ENCODE measurements around the gene SUPT20H. TPM values are rescaled to one million over a fixed set of nuclear protein-coding genes. Genes with fewer than 3 reads are reported as not detected.

The SUPT20H gene
- total RNA-seq, 4 donors from 2014 or later = 24.7 to 50.9 (median 40.6) TPM

DNA sequence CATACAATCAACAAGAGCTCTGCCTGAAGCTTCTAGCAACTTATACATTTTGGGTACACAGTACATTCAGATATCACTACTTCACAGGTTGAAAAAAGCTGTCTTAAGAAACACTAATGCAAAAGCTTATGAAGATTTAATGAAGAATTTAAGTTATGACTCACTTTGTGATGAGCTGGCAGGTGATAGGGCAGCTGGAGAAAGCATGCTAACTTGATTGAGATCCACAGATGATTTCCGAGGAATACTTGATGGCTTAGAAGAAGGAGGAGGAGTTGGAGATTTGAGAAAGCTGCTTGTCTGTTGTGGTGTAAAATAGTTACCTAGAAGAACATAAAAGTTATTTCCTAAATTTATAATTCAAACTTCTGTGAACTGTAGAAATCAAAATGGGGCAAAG is 35.6 kb downstream of the SUPT20H start:
- H3K27me3 ChIP-seq = no peaks in the 10 kb centered on the region
- DNase-seq (ENCODE audit: low spot score in 2 of 2) = no peak
- H3K4me1 ChIP-seq = no peaks in the 10 kb centered on the region
- TF ChIP-seq, protein P1, sequence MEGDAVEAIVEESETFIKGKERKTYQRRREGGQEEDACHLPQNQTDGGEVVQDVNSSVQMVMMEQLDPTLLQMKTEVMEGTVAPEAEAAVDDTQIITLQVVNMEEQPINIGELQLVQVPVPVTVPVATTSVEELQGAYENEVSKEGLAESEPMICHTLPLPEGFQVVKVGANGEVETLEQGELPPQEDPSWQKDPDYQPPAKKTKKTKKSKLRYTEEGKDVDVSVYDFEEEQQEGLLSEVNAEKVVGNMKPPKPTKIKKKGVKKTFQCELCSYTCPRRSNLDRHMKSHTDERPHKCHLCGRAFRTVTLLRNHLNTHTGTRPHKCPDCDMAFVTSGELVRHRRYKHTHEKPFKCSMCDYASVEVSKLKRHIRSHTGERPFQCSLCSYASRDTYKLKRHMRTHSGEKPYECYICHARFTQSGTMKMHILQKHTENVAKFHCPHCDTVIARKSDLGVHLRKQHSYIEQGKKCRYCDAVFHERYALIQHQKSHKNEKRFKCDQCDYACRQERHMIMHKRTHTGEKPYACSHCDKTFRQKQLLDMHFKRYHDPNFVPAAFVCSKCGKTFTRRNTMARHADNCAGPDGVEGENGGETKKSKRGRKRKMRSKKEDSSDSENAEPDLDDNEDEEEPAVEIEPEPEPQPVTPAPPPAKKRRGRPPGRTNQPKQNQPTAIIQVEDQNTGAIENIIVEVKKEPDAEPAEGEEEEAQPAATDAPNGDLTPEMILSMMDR (IDR thresholded peaks at IDR 0.05) = no peak
- no peak for TF ChIP-seq EP300 (IDR thresholded peaks at IDR 0.05)
- TF ChIP-seq POLR2A (IDR thresholded peaks at IDR 0.05) = no peak
- no peaks in the 10 kb centered on the region for H3K9me3 ChIP-seq
- no peak overlapping the region for H3K4me3 ChIP-seq
- WGBS, 2 donors = 71 to 78% methylated on average over 1 of the region's 1 CpG
- no peak overlapping the region for H3K27ac ChIP-seq
- peaks cover 0 to 89% (median 6%) of the 10 kb centered on the region in 3 donors for H3K36me3 ChIP-seq

DNA sequence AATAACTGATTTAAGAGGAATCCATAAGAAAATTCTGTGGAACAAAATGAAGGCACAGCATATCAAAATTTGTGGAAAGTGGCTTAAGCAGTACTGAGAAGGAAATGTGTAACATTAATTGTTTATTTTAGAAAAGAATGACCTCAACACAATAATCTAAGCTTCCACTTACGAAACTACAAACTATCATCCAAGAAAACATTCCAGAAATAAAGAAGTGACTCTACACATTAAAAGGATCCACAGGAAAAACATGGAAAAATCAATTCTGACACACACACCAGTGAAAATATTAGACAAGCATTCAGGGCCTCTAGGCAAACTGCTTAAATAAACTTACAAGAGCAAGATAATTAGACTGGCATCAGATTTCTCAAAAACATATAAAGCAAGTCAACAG is 44.9 kb downstream of the SUPT20H start:
- DNase-seq (ENCODE audit: low spot score in 2 of 2) = no peak
- Histone ChIP-seq H3K9me3 (no peaks in the 10 kb centered on the region), H3K27me3 (no peaks in the 10 kb centered on the region), H3K4me3 (no peak overlapping the region), H3K36me3 (peaks cover 0 to 94% (median 4%) of the 10 kb centered on the region in 3 donors), H3K4me1 (no peaks in the 10 kb centered on the region), H3K27ac (no peak overlapping the region)
- TF ChIP-seq EP300 (IDR thresholded peaks at IDR 0.05) (no peak), POLR2A (IDR thresholded peaks at IDR 0.05) (no peak)
- TF ChIP-seq, protein P1 (IDR thresholded peaks at IDR 0.05) = no peak
- WGBS, 2 donors = 73 to 86% methylated on average over 1 of the region's 1 CpG

DNA sequence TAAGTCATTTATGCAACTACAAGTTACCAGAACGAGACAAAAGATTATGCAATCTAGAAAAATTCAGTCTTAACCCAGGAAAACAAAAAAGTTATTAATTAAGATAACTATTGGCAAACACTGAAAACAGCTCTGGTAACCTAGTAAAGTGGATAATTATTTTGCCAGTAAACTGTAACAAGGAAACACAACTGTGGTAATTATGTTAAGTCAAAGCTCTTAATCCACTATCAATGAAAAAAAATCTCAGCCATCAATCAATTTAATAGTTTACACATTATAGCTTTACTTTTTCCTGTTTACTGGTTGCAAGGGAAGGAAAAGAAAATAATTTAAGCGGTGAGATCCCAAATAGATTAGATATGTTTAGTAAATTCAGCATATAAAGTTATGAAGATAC is 47.7 kb downstream of the SUPT20H start:
- Histone ChIP-seq H3K9me3 (no peaks in the 10 kb centered on the region), H3K4me1 (no peaks in the 10 kb centered on the region), H3K27me3 (no peaks in the 10 kb centered on the region), H3K36me3 (peaks cover 4 to 95% (median 10%) of the 10 kb centered on the region in 3 donors), H3K4me3 (no peak overlapping the region), H3K27ac (no peak overlapping the region)
- TF ChIP-seq EP300 (IDR thresholded peaks at IDR 0.05) = no peak
- TF ChIP-seq POLR2A (IDR thresholded peaks at IDR 0.05) = no peak
- TF ChIP-seq, protein P1 (IDR thresholded peaks at IDR 0.05) = no peak
- 85 to 92% methylated on average over 2 of the region's 2 CpGs for WGBS, 2 donors
- no peak for DNase-seq (ENCODE audit: low spot score in 2 of 2)

DNA sequence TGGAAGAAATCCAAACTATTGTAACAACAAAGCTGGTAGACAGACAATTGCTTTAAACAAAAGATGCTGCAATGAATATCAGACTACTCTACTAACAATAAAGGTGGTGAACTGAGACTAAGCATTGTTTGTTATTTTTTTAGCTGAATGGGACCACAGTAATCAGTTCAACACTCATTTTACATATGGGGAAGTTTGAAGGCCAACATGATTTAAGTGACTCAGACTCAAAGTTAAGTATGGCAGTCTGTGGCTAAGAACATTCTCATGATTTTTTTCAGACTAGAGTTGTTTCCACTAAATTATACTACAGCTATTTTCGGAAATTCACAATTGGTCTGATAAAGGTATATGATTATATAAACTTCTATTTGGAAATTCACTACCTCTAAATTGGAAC is 48.5 kb downstream of the SUPT20H start:
- H3K4me3 ChIP-seq = no peak overlapping the region
- no peak overlapping the region for H3K27ac ChIP-seq
- peaks cover 4 to 95% (median 10%) of the 10 kb centered on the region in 3 donors for H3K36me3 ChIP-seq
- H3K27me3 ChIP-seq = no peaks in the 10 kb centered on the region
- TF ChIP-seq EP300 (IDR thresholded peaks at IDR 0.05) (no peak), POLR2A (IDR thresholded peaks at IDR 0.05) (no peak)
- TF ChIP-seq, protein P1 (IDR thresholded peaks at IDR 0.05) = no peak
- DNase-seq (ENCODE audit: low spot score in 2 of 2) = no peak
- H3K4me1 ChIP-seq = no peaks in the 10 kb centered on the region
- no peaks in the 10 kb centered on the region for H3K9me3 ChIP-seq
- 89 to 93% methylated on average over 1 of the region's 1 CpG for WGBS, 2 donors

DNA sequence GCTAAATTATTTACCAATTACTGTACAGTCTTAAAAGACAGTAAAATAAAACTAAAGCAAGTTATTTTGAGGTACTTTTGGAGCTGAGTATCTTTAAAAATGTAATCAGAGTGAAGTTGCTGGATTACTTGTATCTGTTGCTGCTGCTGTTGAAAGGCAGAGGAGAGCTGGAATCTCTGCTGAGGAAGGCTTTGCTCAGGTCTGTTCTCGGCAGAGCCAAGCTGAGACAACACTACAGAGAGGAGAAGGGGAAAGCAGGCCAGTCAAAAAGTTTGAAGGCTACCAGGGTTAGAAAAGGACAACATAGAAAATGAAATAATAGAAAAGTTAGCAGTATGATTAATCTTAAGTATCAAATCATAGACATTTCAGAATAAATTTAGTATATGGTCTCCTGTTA is 49.1 kb downstream of the SUPT20H start:
- Histone ChIP-seq H3K4me1 (no peaks in the 10 kb centered on the region), H3K27me3 (no peaks in the 10 kb centered on the region), H3K9me3 (no peaks in the 10 kb centered on the region), H3K4me3 (no peak overlapping the region), H3K27ac (no peak overlapping the region), H3K36me3 (peaks cover 4 to 95% (median 16%) of the 10 kb centered on the region in 3 donors)
- TF ChIP-seq, protein P1 (IDR thresholded peaks at IDR 0.05) = no peak
- no peak for TF ChIP-seq POLR2A (IDR thresholded peaks at IDR 0.05)
- no peak for TF ChIP-seq EP300 (IDR thresholded peaks at IDR 0.05)
- no peak for DNase-seq (ENCODE audit: low spot score in 2 of 2)
- WGBS, 2 donors = 88% methylated on average over 1 of the region's 1 CpG

Data from tibial nerve (tissue), 4 donors.